CD4-positive, alpha-beta T cell treated with Interleukin-10 for 1 hour (primary cell): Measurements from ENCODE around the gene GINS3.
A peak's percentile ranks its signal among the peaks of the same experiment; 100 is the strongest.
"Not testable (repeated sequence)": the region's sequence is repeated elsewhere in the genome, so short reads cannot be mapped to it uniquely, and the experiment has no call there.

Experiments used
- DNase-seq: peaks from one replicate; pipeline ENCODE4 v3.0.0-alpha.2; 2020

Gene GINS3

GRCh38 chr16:58393138-58393504, 850 bp downstream of the GINS3 start:
- no peak for DNase-seq

GRCh38 chr16:58396897-58397296, 4.6 kb downstream of the GINS3 start:
- not testable (repeated sequence) for DNase-seq

- DNase-seq, result no peak
These were observed 7.7 kb downstream of the GINS3 start for GRCh38 chr16:58399718-58400633.

- not testable (repeated sequence) for DNase-seq
These were observed 9.0 kb downstream of the GINS3 start for GRCh38 chr16:58401305-58401704.

GRCh38 chr16:58402796-58403195, 10.5 kb downstream of the GINS3 start:
- DNase-seq, result no peak

- no peak for DNase-seq
These were observed 17.2 kb downstream of the GINS3 start for GRCh38 chr16:58409316-58409973.

GRCh38 chr16:58411336-58411735, 19.1 kb downstream of the GINS3 start:
- DNase-seq, result no peak

GRCh38 chr16:58411736-58412614, 19.7 kb downstream of the GINS3 start:
- no peak for DNase-seq

- not testable (repeated sequence) for DNase-seq
These were observed 20.3 kb downstream of the GINS3 start for GRCh38 chr16:58412615-58412970.

GRCh38 chr16:58413359-58413758, 21.1 kb downstream of the GINS3 start:
- DNase-seq, result no peak

GRCh38 chr16:58415003-58415402, 22.7 kb downstream of the GINS3 start:
- DNase-seq, result no peak

- not testable (repeated sequence) for DNase-seq
These were observed 23.7 kb downstream of the GINS3 start for GRCh38 chr16:58415961-58416360.

- DNase-seq, result no peak
These were observed 24.8 kb downstream of the GINS3 start for GRCh38 chr16:58417035-58417434.

GRCh38 chr16:58417600-58417999, 25.3 kb downstream of the GINS3 start:
- DNase-seq, result no peak

- no peak for DNase-seq
These were observed 25.8 kb downstream of the GINS3 start for GRCh38 chr16:58418026-58418425.

- no peak for DNase-seq
These were observed 26.3 kb downstream of the GINS3 start for GRCh38 chr16:58418601-58419000.

- no peak for DNase-seq
These were observed 27.1 kb downstream of the GINS3 start for GRCh38 chr16:58419241-58419990.

GRCh38 chr16:58421059-58421458, 28.8 kb downstream of the GINS3 start:
- no peak for DNase-seq

- no peak for DNase-seq
These were observed 29.3 kb downstream of the GINS3 start for GRCh38 chr16:58421529-58421928.

GRCh38 chr16:58422809-58423208, 30.5 kb downstream of the GINS3 start:
- DNase-seq, result no peak

GRCh38 chr16:58425245-58425644, 33.0 kb downstream of the GINS3 start:
- no peak for DNase-seq

- DNase-seq, result peak; percentile 12
These were observed 33.7 kb downstream of the GINS3 start for GRCh38 chr16:58425756-58426494.
